HG03108 (cell line): ENCODE measurements around the gene PHACTR1.
A peak's percentile ranks its signal among the peaks of the same experiment; 100 is the strongest.

Source experiments
- ATAC-seq: cut with Tn5 transposase; IDR thresholded peaks from one replicate; pipeline ENCODE4 v1.9.1; 2021; ENCODE audit warnings: moderate library complexity; ENCODE audit not compliant: unreplicated experiment

The PHACTR1 gene

DNA sequence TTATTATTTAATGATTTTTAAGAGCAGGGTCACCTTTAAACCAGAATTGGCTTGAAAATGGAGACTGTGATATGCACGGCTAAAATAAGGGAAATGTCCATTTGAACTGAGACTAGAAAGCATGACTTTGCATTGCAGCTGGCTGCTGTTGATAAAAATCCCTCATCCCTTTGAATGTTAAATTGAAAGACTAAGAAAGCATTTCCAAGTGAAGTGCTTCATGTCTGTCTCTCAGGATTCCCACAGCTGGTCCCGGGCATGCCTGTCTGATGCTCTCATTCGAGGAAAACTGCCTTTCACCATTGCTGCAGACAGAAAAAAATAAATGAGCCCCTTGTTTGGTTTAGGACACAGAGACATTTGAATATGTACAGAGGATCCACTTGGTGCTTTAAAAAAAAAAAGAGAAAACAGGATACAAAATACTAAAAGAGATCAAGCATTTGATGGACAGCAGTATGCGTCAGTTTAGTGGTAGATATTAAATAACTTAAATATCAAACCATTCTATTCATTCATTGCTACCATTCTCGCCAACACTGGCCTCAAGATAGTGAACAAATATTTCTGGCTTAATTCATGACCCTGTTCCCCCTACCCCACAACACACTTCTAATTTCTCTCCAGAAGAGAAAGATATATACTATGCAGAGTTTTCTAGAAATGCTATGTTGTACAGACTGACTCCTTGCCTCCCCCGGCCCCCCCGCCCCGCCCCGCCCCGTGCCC lies 556.8 kb downstream of the PHACTR1 start:
- ATAC-seq = no peak

DNA sequence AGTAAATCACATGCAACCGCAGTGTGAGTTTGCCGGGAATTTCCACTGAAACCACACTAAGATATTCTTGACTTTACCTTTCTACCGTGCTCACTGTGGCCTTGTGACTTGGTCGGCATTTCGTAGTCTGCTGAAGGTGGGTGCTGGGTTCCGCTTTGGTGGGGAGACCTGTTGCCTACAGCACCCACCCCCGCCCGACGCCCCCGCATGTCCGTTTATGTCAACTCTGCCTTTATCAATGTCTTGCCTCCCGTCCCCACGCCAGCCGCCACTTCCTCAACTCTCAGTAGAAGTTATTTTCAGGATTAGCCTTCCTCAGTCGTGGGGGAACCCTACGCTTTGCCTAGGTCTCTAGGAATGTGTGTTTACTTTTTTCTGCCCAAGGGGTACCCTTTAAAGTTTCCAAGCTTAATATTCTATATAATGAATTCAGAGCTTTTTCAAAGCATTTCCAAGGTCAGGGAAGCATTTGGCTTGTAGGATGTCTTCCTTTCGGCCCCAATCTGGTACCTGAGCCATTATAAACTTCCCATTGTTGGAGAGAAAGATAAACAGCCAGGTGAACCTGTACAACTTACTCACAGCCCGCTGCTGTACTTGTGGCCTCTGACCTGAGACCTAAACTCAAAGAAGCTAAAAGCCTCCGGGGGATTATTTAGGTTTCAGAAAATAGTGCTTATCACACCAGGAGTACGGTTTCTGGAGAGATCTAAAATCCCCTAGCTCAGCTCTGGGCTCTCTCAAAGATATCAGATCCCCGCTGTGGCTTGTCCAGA lies 557.6 kb downstream of the PHACTR1 start:
- peak; percentile 43 for ATAC-seq

DNA sequence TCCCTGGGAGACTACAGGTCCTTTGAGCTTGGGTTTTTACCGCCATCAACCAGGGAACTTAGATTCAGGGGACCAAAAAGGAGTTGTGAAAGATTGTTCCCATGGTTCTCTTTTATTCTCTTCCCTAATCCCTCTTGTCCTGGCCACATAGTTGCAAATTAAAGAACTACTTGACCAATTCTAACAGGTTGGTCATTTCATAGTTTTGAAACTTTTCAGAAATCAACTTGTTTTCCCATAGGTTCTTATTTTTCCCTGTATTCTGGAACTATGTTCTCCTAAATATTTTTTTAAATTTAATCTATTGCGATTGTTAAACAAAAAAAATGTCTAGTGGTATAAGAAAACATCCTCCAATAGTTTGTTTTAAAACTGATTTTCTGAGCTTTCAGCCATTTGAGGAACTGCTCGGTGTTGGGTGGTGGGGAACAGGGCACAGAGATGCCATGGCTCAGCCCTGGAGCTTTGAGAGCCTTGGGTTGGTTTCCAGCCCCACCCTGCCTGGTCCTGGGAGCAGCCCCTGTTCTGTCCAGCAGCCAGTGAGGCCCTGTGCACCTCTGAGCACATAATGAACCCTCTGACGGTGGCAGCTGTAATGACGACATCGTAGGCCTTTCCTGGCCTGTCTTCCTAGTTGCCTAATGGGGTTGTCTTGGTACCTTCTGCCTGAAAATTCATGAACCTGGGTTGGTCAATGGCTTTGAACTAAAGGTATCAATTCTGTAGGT lies 558.3 kb downstream of the PHACTR1 start:
- no peak for ATAC-seq

DNA sequence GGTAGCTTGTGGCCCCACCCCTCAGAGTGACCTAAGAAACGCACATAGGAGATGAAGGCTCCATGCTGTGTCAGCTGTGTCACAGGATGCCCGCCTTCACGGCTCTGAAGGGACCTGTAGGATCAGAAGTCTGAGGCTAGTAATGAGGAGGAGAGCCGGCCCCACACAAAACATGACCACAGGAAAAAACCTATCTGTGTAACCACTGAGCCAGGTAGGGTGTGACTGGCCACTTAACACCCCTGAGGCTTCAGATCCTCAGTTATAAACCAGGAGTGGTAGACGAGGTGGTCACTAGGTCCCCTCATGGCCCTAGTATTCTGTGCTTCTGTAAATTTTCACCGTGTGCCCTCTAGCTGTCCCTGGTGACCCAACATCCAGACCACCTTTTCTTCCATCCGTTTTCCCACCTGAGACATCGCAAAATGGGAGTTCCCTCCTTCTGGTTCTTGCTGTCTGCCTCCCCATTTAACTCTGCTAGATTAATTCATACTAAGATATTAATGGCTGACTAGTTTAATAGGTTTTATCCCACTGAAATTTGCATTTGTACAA lies 558.9 kb downstream of the PHACTR1 start:
- no peak for ATAC-seq

DNA sequence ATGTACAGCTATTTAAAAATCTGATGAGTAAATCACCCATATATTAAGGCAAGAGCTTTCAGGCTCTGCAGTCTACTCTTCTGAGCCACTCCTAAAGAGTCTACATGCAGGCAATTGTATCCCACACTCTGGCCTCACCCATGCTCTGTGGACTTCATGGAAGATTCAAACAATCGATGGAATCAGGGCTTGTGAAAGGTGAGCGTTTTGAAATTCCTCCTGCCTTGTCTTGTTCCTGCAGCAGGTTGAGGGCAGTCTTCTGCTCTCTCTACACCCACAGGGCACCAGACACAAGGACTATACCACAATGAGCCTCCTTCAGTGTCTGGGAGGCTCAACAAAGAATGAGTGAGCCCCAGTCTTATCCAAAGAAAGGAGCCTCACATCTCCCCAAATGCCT lies 560.7 kb downstream of the PHACTR1 start:
- no peak for ATAC-seq

- no peak for ATAC-seq
Observed at GRCh38 chr6:13278164-13278563, 561.6 kb downstream of the PHACTR1 start.

GRCh38 chr6:13278991-13279390 lies 562.4 kb downstream of the PHACTR1 start:
- ATAC-seq = no peak

- no peak for ATAC-seq
Observed at GRCh38 chr6:13280254-13280653, 563.7 kb downstream of the PHACTR1 start.

GRCh38 chr6:13281686-13282085 lies 565.1 kb downstream of the PHACTR1 start:
- ATAC-seq = no peak

- ATAC-seq = no peak
Observed at GRCh38 chr6:13282393-13283069, 566.0 kb downstream of the PHACTR1 start.

GRCh38 chr6:13283331-13283730 lies 566.8 kb downstream of the PHACTR1 start:
- ATAC-seq = no peak

- ATAC-seq = no peak
Observed at GRCh38 chr6:13284646-13285045, 568.1 kb downstream of the PHACTR1 start.

- ATAC-seq = no peak
Observed at GRCh38 chr6:13285705-13286104, 569.1 kb downstream of the PHACTR1 start.

DNA sequence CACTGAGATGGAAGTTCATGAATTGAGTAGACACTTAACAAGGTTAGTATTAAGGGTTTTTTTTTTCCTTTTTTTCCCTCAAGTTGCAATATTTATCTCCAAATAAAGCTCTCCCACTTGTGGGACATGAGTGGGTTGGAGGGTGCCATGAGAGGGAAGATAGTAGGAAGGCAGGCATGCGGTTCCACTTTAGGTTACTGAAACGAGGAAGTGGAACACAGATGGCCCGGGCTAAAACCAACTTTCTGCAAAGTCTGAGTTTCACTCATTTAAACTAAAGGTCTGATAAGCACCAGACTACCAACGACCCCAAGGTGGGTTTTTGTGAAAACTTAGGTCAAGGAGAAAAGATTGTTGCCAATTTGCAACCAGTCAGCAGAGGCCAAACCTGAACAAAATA lies 569.6 kb downstream of the PHACTR1 start:
- peak; percentile 45 for ATAC-seq

- ATAC-seq = no peak
Observed at GRCh38 chr6:13287104-13287503, 570.5 kb downstream of the PHACTR1 start.

- ATAC-seq = no peak
Observed at GRCh38 chr6:13288481-13288880, 571.9 kb downstream of the PHACTR1 start.

GRCh38 chr6:13288969-13289391 lies 572.4 kb downstream of the PHACTR1 start:
- ATAC-seq = no peak

DNA sequence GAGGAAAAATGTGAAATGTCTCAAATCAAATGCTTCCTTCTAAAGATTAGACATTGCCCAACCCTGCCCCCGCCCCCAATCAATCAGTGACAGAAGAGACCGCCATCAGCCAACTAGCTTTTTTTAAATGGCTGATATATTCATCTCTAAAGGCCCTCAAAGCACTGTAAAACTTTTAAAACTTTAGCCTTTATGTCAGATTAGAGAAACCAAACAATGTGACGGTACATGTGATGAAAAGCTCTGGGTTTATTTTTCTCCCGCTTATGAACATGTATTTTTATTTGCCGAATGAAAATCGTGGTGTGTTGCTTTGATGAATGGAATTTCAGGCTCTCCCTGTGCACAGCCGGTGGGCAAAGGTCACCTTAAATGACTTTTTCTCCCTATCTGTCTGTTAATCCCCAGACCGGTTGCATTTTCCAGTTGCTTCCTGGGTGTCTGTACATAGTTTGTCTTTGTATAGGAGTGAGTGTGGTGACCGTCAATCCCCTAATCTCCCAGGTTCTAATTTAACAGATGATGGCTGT lies 573.3 kb downstream of the PHACTR1 start:
- ATAC-seq = no peak

DNA sequence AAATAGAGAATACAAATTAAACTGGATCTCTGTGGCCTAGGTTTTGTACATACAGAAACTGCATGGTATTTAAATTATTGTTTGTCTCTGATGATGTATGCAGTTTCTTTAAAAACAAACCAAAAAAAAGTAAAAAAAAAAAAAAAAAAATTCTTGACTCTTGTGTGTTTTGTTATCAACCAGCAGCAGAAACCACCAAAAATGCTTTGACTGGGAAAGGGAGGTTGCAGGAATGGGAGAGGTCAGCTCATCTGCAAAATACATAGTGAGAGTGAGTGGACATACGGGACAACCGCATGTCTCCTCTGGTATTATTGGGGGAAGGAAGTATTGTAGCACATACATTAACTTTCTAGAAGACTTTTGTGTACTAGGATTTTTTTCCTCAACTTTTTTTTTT lies 573.8 kb downstream of the PHACTR1 start:
- no peak for ATAC-seq

GRCh38 chr6:13292774-13293173 lies 576.2 kb downstream of the PHACTR1 start:
- no peak for ATAC-seq
